ENCODE results near the gene PPP2R3B.

The PPP2R3B gene

DNA sequence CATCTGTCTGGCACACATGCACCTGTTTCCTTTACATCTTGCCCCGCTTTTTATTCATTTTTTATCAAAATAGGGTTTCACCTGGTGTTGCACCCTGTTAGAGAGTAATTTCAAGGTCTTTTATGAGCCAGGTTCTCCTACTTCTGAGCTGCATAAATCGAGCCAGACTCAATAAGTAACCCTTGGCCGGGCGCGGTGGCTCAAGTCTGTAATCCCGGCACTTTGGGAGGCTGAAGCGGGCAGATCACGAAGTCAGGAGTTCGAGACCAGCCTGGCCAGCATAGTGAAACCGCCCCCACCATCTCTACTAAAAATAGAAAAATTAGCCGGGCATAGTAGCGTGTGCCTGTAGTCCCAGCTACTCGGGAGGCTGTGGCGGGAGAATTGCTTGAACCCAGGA is 1.0 kb upstream of the PPP2R3B start:
- TF ChIP-seq ZNF184 (tag by site-specific recombination; IDR thresholded peaks at IDR 0.05) (no peak), TCF7L2 (IDR thresholded peaks at IDR 0.05; ENCODE audit: borderline replicate concordance, low read depth, low read length) (no peak), YY1 (tag by site-specific recombination; IDR thresholded peaks at IDR 0.05) (no peak), ZNF416 (tag by site-specific recombination; IDR thresholded peaks at IDR 0.05) (no peak), ZNF561 (tag by site-specific recombination; IDR thresholded peaks at IDR 0.05; ENCODE audit: borderline replicate concordance) (no peak), ZNF600 (tag by site-specific recombination; IDR thresholded peaks at IDR 0.05) (no peak), ZSCAN30 (tag by site-specific recombination; IDR thresholded peaks at IDR 0.05) (no peak), OVOL3 (tag by site-specific recombination; IDR thresholded peaks at IDR 0.05) (no peak), ZFP3 (tag by site-specific recombination; IDR thresholded peaks at IDR 0.05; ENCODE audit: low read depth) (no peak), ZNF529 (tag by site-specific recombination; IDR thresholded peaks at IDR 0.05; ENCODE audit: insufficient replicate concordance) (no peak), ZNF394 (tag by site-specific recombination; IDR thresholded peaks at IDR 0.05; ENCODE audit: borderline replicate concordance) (no peak)
- TF ChIP-seq, protein P1, sequence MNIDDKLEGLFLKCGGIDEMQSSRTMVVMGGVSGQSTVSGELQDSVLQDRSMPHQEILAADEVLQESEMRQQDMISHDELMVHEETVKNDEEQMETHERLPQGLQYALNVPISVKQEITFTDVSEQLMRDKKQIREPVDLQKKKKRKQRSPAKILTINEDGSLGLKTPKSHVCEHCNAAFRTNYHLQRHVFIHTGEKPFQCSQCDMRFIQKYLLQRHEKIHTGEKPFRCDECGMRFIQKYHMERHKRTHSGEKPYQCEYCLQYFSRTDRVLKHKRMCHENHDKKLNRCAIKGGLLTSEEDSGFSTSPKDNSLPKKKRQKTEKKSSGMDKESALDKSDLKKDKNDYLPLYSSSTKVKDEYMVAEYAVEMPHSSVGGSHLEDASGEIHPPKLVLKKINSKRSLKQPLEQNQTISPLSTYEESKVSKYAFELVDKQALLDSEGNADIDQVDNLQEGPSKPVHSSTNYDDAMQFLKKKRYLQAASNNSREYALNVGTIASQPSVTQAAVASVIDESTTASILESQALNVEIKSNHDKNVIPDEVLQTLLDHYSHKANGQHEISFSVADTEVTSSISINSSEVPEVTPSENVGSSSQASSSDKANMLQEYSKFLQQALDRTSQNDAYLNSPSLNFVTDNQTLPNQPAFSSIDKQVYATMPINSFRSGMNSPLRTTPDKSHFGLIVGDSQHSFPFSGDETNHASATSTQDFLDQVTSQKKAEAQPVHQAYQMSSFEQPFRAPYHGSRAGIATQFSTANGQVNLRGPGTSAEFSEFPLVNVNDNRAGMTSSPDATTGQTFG (tag by site-specific recombination; IDR thresholded peaks at IDR 0.05; ENCODE audit: borderline replicate concordance): no peak
- TF ChIP-seq, protein P2, sequence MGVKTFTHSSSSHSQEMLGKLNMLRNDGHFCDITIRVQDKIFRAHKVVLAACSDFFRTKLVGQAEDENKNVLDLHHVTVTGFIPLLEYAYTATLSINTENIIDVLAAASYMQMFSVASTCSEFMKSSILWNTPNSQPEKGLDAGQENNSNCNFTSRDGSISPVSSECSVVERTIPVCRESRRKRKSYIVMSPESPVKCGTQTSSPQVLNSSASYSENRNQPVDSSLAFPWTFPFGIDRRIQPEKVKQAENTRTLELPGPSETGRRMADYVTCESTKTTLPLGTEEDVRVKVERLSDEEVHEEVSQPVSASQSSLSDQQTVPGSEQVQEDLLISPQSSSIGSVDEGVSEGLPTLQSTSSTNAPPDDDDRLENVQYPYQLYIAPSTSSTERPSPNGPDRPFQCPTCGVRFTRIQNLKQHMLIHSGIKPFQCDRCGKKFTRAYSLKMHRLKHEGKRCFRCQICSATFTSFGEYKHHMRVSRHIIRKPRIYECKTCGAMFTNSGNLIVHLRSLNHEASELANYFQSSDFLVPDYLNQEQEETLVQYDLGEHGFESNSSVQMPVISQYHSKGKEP (tag by site-specific recombination; IDR thresholded peaks at IDR 0.05): no peak
- TF ChIP-seq, protein P3, sequence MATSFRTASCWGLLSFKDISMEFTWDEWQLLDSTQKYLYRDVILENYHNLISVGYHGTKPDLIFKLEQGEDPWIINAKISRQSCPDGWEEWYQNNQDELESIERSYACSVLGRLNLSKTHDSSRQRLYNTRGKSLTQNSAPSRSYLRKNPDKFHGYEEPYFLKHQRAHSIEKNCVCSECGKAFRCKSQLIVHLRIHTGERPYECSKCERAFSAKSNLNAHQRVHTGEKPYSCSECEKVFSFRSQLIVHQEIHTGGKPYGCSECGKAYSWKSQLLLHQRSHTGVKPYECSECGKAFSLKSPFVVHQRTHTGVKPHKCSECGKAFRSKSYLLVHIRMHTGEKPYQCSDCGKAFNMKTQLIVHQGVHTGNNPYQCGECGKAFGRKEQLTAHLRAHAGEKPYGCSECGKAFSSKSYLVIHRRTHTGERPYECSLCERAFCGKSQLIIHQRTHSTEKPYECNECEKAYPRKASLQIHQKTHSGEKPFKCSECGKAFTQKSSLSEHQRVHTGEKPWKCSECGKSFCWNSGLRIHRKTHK (tag by site-specific recombination; IDR thresholded peaks at IDR 0.05): no peak
- ChIA-PET POLR2A (no interaction called here), CTCF (no interaction called here)
- Histone ChIP-seq H3K27ac (ENCODE audit: extremely low read depth, low read depth, low read length) (peak overlapping the region; percentile 1; the same call in 1 of the 2 replicates), H3K9me3 (ENCODE audit: control insufficient read depth, insufficient read depth, low read depth, low read length) (no peaks in the 10 kb centered on the region), H3K4me3 (ENCODE audit: low read depth, low read length) (peak overlapping the region; percentile 100), H3K4me1 (ENCODE audit: control insufficient read depth, insufficient read depth, low read length) (no peaks in the 10 kb centered on the region), H3K36me3 (ENCODE audit: control insufficient read depth in 2 of 2, insufficient read depth in 1 of 2, low read length in 2 of 2) (peaks cover 4 to 7% of the 10 kb centered on the region in 2 experiments; a peak in 2 of 3 replicates)

DNA sequence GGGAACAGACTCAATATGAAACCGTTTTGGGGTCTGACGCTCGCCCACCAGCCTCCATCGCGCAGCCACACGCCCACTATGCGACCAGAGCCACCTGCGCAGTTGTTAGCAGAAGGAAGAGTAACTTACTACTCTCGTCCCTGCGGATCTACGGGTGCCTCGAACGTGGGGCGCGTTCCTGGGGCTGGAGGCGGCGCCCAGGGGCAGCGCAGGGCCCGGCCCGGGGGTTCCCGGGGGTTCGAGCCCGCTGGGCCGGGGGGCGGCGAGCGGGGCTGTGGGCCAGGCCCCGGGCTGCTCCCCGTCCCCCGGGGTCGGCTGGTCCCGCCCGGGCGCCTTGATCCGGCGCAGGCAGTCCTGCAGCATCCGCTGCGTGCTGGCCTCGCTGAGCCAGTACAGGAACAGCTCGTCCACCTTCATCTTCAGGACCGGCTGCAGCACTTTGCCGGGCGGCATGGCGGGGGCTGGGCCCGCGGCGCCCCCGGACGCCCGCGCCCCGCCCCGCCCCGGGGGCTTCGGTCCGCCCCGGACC is 404 bp downstream of the PPP2R3B start:
- H3K9me3 ChIP-seq (ENCODE audit: control insufficient read depth, insufficient read depth, low read depth, low read length): no peaks in the 10 kb centered on the region
- H3K27ac ChIP-seq (ENCODE audit: extremely low read depth, low read depth, low read length): peak overlapping the region; percentile 90; the same call in 1 of the 2 replicates
- H3K4me3 ChIP-seq (ENCODE audit: low read depth, low read length): peak overlapping the region; percentile 100
- no peaks in the 10 kb centered on the region for H3K4me1 ChIP-seq (ENCODE audit: control insufficient read depth, insufficient read depth, low read length)
- peaks cover 4 to 7% of the 10 kb centered on the region in 2 experiments; a peak in 2 of 3 replicates for H3K36me3 ChIP-seq (ENCODE audit: control insufficient read depth in 2 of 2, insufficient read depth in 1 of 2, low read length in 2 of 2)
- ChIA-PET CTCF (no interaction called here), POLR2A (no interaction called here)
- TF ChIP-seq, protein P4, sequence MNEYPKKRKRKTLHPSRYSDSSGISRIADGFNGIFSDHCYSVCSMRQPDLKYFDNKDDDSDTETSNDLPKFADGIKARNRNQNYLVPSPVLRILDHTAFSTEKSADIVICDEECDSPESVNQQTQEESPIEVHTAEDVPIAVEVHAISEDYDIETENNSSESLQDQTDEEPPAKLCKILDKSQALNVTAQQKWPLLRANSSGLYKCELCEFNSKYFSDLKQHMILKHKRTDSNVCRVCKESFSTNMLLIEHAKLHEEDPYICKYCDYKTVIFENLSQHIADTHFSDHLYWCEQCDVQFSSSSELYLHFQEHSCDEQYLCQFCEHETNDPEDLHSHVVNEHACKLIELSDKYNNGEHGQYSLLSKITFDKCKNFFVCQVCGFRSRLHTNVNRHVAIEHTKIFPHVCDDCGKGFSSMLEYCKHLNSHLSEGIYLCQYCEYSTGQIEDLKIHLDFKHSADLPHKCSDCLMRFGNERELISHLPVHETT (tag by site-specific recombination; IDR thresholded peaks at IDR 0.05): no peak
- TF ChIP-seq ZNF48 (tag by site-specific recombination; IDR thresholded peaks at IDR 0.05) (no peak), ZFHX2 (tag by site-specific recombination; conservative IDR thresholded peaks at IDR 0.05) (peak; percentile 66), ZNF555 (tag by site-specific recombination; conservative IDR thresholded peaks at IDR 0.05) (no peak), ZNF830 (tag by site-specific recombination; IDR thresholded peaks at IDR 0.05; ENCODE audit: low read depth) (no peak)
- TF ChIP-seq, protein P5, sequence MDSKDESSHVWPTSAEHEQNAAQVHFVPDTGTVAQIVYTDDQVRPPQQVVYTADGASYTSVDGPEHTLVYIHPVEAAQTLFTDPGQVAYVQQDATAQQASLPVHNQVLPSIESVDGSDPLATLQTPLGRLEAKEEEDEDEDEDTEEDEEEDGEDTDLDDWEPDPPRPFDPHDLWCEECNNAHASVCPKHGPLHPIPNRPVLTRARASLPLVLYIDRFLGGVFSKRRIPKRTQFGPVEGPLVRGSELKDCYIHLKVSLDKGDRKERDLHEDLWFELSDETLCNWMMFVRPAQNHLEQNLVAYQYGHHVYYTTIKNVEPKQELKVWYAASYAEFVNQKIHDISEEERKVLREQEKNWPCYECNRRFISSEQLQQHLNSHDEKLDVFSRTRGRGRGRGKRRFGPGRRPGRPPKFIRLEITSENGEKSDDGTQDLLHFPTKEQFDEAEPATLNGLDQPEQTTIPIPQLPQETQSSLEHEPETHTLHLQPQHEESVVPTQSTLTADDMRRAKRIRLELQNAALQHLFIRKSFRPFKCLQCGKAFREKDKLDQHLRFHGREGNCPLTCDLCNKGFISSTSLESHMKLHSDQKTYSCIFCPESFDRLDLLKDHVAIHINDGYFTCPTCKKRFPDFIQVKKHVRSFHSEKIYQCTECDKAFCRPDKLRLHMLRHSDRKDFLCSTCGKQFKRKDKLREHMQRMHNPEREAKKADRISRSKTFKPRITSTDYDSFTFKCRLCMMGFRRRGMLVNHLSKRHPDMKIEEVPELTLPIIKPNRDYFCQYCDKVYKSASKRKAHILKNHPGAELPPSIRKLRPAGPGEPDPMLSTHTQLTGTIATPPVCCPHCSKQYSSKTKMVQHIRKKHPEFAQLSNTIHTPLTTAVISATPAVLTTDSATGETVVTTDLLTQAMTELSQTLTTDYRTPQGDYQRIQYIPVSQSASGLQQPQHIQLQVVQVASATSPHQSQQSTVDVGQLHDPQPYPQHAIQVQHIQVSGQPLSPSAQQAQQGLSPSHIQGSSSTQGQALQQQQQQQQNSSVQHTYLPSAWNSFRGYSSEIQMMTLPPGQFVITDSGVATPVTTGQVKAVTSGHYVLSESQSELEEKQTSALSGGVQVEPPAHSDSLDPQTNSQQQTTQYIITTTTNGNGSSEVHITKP (tag by site-specific recombination; IDR thresholded peaks at IDR 0.05): no peak
- TF ChIP-seq, protein P3 (tag by site-specific recombination; IDR thresholded peaks at IDR 0.05): no peak
